ENCODE data around the gene MIB2.
A peak's percentile ranks its signal among the peaks of the same experiment; 100 is the strongest.

The MIB2 gene

GRCh38 chr1:1614204-1614953, 921 bp upstream of the MIB2 start:
- DNase-seq (ENCODE audit: extremely low read depth in 1 of 2, low read depth in 1 of 2) = peak in 1 of 2 donors; percentile 38

- no peak for DNase-seq (ENCODE audit: extremely low read depth in 1 of 2, low read depth in 1 of 2)
Observed at GRCh38 chr1:1614954-1615255, 395 bp upstream of the MIB2 start.

GRCh38 chr1:1616045-1616790, 918 bp downstream of the MIB2 start:
- DNase-seq (ENCODE audit: extremely low read depth in 1 of 2, low read depth in 1 of 2) = no peak

DNA sequence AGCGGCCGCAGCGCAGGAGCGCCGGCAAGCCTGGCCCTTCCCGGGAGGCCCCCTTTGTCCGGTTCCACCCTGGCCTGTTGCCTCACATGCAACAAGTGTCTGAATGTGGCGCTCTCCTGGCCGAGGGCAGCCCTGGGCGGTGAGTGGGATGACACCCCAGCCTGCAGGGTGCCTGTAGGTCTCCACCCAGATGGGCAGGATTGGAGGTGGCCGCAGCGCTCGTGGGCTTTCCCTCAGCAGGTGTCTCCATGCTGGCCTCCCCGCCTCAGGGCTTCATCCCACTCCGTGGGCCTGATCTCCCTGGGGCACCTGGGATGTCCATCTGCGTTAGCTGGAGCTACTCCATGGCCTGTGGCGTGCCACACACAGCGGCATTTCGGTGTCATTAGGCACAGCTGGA, 1.5 kb downstream of the MIB2 start:
- no peak for DNase-seq (ENCODE audit: extremely low read depth in 1 of 2, low read depth in 1 of 2)

DNA sequence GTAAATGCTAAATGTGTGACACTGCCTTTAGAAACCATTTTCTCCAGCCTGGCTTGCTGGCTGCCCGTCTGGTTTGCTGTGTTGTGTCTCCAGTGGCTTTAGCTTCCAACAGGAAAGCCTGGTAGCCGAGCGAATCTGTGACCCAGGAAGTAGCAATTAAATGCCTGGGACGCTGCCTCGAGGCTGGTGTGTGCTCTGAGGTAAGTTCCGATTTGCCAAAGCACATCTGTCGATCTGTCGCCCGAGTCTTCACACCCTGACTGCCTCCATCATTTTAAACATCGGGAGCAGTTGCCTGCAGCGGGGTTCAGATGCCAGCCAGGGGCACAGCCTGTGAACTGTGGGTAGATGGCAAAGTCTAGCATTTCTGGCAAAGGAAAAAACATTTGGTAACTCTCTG, 2.2 kb downstream of the MIB2 start:
- DNase-seq (ENCODE audit: extremely low read depth in 1 of 2, low read depth in 1 of 2) = no peak

DNA sequence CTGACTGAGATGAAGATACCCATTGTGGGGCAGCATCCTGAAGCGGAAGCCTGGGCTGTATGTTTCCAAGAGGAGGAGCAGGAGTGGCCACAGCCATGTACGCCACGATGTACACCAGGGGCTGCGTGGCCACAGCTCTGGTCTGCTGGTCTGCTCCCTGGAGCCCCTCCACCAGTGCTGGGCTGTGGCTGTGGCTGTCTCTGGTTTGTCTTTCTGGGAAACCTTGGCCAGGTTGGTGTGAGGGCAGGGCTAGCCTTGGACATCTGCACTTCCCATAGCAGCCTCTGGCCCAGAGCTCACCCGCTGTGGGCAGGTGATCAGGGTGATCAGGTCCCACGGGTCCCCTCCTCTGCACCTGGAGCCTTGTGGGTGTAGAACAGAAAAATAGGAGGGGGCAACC, 2.6 kb downstream of the MIB2 start:
- DNase-seq (ENCODE audit: extremely low read depth in 1 of 2, low read depth in 1 of 2) = no peak

GRCh38 chr1:1618396-1619068, 3.2 kb downstream of the MIB2 start:
- no peak for DNase-seq (ENCODE audit: extremely low read depth in 1 of 2, low read depth in 1 of 2)

GRCh38 chr1:1619917-1620361, 4.6 kb downstream of the MIB2 start:
- no peak for DNase-seq (ENCODE audit: extremely low read depth in 1 of 2, low read depth in 1 of 2)

DNA sequence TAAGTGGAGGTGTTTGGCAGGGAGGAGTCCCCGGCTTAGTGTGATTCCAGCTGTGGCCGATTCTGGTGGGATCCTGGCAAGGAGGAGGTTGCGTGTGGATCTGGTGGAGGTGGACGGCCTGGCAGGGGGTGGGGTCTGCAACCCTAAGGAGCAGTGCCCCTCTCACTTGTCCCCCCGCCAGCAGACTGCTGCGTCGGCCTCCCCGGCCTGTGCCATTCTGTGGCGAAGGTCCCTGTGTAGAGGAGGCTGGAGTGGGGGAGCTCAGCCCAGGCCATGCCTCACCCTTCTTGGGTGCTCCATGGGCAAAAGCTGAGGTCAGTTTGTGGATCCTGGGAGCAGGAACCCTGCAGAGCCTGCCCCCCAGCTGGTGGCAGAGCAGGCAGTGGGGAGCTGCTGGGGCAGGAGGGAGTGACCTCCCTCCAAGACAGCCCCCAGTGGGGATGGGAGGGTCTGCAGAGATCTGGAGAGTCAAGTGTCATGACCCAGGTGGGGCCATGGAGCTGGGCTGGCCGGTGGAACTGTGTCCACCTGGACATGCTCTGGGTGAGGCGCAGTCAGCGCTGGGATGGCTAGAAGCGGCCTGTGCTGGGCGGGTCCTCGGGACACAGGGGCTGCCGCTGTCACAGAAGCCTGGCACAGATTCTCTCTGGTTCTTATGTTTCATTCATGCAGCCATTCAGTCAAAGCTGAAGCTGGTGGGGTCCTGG, 5.3 kb downstream of the MIB2 start:
- DNase-seq (ENCODE audit: extremely low read depth in 1 of 2, low read depth in 1 of 2) = no peak

- no peak for DNase-seq (ENCODE audit: extremely low read depth in 1 of 2, low read depth in 1 of 2)
Observed at GRCh38 chr1:1621173-1622009, 6.1 kb downstream of the MIB2 start.

- DNase-seq (ENCODE audit: extremely low read depth in 1 of 2, low read depth in 1 of 2) = no peak
Observed at GRCh38 chr1:1622010-1622787, 6.9 kb downstream of the MIB2 start.

DNA sequence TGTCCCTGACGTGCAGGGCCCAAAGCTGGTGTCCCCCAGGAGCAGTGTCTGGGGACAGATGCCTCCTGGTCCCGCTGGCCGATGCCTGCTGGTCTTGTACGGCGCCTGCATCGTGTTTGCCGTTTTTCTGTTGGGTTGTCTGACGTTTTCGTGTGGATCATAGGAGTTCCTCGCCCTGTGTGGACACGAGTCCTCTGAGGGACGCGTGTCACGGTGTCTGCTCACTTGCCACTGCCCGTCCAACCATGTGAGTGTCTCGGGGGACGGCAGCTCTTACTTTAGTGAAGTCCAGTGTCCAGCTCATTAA, 7.4 kb downstream of the MIB2 start:
- DNase-seq (ENCODE audit: extremely low read depth in 1 of 2, low read depth in 1 of 2) = no peak

GRCh38 chr1:1623181-1623630, 7.9 kb downstream of the MIB2 start:
- no peak for DNase-seq (ENCODE audit: extremely low read depth in 1 of 2, low read depth in 1 of 2)

DNA sequence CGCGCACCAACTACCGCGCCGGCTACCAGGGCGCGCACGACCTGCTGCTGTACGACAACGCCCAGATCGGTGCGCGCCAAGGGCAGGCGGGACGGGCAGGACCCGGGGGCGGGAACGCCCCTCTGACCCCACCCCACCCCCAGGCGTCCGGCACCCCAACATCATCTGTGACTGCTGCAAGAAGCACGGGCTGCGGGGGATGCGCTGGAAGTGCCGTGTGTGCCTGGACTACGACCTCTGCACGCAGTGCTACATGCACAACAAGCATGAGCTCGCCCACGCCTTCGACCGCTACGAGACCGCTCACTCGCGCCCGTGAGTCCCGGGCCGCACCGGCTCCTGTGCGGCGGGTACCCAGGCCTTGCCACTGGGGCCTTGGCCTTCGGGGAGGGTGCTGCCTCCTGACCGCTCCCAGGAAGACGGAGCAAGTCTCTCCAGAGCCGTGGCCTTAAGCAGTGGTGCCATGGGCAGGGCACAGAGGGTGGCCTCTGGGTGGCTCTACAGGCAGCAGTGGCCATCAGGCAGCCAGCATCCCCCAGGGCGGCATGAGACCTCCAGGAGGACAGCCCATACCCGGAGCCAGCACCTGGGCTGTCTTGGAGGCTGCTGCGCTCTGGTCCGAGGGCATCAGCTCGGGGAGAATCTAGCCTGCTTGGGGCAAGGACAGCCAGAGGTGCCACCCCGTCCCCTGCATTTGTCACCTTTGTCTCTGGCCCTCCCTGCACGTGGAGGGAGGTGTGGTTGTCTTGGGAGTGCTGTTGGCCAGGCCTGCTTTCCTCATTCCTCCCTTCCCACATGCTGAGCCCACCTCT, 8.5 kb downstream of the MIB2 start:
- no peak for DNase-seq (ENCODE audit: extremely low read depth in 1 of 2, low read depth in 1 of 2)

- no peak for DNase-seq (ENCODE audit: extremely low read depth in 1 of 2, low read depth in 1 of 2)
Observed at GRCh38 chr1:1624443-1625403, 9.4 kb downstream of the MIB2 start.

DNA sequence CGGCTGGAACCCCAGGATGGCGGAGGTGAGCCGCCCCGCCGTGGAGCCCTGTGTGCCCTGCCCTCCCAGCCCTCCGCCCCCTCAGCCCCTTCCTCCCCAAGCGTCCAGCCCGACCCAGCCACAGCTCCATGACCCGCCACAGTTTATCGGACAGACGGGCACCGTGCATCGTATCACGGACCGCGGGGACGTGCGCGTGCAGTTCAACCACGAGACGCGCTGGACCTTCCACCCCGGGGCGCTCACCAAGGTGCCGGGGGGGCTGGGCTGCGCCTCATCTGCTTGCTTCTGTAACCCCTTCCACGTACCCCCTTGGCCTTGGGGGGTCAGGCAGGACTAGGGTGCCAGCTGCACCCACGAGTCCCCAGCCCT, 10.1 kb downstream of the MIB2 start:
- DNase-seq (ENCODE audit: extremely low read depth in 1 of 2, low read depth in 1 of 2) = no peak

- no peak for DNase-seq (ENCODE audit: extremely low read depth in 1 of 2, low read depth in 1 of 2)
Observed at GRCh38 chr1:1625824-1626206, 10.5 kb downstream of the MIB2 start.

Measured in activated CD8-positive, alpha-beta memory T cell treated with anti-CD3 and anti-CD28 coated beads for 1 hour (primary cell).